ENCODE measurements around the gene C3orf80.
"Not testable (repeated sequence)": the region's sequence is repeated elsewhere in the genome, so short reads cannot be mapped to it uniquely, and the experiment has no call there.

The C3orf80 gene

DNA sequence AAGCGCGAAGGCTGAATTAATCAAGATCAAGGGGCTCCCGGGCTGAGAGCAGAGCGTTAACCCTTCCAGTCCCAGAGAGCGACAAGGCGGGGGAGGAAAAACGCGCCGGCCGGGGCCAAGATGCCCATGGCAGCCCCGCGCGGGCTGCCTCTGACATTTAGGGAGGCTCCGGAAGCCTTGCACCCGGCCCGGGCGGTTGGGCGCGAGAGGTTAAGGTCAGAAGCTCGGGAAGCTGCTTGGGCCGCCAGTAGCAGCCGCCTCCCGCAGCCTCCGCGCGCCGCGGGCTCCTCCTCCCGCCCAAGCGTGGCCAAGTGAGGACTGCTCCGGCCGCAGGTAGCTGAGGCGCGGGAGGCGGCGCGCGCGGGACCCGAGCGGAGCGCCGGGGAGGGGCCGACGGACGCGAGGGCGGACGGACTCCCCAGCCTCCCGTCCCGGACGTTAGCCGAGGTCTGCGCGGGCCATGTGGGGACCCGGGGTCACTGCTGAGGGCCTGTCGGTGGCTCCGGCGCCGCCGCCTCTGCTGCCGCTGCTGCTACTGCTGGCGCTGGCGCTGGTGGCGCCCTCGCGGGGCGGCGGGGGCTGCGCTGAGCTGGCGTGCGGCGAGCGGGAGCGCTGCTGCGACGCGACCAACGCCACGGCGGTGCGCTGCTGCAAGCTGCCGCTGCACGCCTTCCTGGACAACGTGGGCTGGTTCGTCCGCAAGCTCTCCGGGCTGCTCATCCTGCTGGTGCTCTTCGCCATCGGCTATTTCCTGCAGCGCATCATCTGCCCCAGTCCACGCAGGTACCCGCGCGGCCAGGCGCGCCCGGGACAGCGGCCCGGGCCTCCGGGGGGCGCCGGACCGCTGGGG is at the start of gene C3orf80:
C3orf80 (plus strand) TSS at position 247 of the 850 bp plus-strand sequence; CDS start at position 461, 214 bp downstream.
- DNase-seq (ENCODE audit: low read depth): no peak

DNA sequence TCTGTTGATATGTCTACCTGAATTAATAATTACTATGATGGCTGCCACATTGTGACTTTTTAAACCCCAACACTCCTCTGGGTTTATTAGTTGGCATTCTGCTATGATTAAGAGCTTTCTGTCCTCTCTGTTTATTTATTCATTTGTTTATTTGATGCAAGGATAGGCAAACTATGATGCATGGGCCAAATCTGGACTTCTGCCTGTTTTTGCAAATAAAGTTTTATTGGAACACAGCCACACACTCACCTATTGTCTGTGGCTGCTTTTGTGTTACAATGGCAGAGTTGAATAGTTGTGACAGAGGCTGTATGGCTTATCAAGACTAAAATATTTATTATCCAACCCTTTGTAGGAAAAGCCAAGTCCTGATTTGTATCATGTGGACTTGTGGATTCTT is 48.3 kb upstream of the C3orf80 start:
- no peak for DNase-seq (ENCODE audit: low read depth)

DNA sequence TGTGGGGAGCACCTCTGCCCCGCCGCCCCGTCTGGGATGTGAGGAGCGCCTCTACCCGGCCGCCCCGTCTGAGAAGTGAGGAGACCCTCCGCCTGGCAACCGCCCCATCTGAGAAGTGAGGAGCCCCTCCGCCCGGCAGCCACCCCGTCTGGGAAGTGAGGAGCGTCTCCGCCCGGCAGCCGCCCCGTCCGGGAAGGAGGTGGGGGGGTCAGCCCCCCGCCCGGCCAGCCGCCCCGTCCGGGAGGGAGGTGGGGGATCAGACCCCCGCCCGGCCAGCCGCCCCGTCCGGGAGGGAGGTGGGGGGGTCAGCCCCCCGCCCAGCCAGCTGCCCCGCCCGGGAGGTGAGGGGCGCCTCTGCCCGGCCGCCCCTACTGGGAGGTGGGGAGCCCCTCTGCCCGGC is 46.6 kb upstream of the C3orf80 start:
- DNase-seq (ENCODE audit: low read depth): not testable (repeated sequence)

DNA sequence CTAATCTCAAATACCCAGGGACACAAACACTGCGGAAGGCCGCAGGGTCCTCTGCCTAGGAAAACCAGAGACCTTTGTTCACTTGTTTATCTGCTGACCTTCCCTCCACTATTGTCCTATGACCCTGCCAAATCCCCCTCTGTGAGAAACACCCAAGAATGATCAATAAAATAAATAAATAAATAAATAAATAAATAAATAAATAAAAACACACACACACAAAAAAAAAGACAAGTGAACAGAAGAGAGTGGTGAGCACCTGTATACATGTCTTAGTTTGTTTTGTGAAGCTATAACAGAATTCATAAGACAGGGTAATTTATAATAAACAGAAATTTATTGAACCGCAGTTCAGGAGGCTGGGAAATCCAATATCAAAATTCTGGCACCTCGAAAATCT is 45.8 kb upstream of the C3orf80 start:
- DNase-seq (ENCODE audit: low read depth): not testable (repeated sequence)

DNA sequence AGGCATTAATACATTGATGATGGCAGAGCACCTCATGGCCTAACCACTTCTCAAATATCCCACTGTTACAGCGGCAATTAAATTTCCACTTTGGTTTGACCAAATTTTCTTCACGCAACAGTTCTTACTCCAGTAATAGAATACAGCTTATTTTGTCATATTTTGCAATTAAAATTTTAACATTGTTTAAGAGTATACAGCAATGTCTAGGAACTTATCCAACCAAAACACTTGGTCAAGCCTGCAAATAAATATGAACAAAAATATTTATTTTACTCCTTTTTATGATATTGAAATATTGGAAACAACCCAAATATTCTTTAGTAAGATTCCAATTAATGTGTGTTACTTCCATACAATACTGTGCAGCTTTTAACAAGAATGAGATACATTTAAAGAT is 45.3 kb upstream of the C3orf80 start:
- DNase-seq (ENCODE audit: low read depth): no peak

DNA sequence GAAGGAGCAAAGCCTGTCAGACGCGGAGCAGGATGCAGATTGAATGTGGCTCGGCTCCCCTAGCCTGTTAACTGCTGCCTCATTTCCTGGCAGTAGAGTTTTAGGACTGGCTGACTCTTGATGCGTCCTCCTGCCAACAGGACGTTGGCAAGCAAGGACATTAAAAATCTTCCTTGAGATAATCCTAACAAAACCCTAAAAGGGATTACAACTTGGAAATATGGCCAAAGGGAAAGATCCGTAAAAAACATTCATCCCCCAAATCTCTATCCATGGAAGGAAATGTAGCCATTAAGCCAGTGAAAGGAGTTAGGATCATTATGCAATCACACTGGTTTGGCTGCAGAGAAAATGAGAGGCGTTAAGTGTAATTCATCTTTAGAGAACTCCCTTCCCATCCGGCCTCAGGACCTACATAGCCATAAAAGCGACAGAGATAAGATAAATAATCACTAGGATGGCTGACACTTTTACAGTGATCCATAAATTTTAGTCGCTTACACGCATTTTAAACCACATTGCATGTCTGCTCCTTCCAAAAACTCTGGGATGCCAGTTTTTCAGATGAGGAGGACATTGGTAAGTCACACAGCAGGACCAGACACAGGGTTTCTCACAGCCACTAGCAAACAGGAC is 44.5 kb upstream of the C3orf80 start:
- DNase-seq (ENCODE audit: low read depth): no peak

GRCh38 chr3:160183345-160184076 is 41.7 kb upstream of the C3orf80 start:
- no peak for DNase-seq (ENCODE audit: low read depth)

DNA sequence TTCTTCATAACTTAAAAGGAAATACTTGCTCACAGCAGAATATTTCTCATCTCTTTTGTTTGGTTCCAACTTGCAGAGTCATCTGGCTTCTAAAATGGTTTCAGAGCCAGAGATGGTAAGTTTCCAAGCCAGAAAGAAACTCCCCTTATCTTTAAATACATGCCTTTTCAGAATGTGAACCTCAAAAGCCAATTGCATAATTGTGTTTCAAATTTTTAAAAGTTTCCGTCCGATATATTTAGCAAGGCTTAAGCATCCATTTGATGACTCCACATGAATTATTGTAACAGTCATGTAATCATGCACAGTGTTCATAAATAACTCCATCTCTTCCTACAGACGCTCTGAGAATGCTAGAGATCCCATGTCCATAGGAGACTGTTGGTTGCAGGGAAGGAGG is 40.6 kb upstream of the C3orf80 start:
- DNase-seq (ENCODE audit: low read depth): no peak

GRCh38 chr3:160185751-160186150 is 39.5 kb upstream of the C3orf80 start:
- no peak for DNase-seq (ENCODE audit: low read depth)

- DNase-seq (ENCODE audit: low read depth): no peak
Measured at GRCh38 chr3:160187288-160187687, 37.9 kb upstream of the C3orf80 start.

- no peak for DNase-seq (ENCODE audit: low read depth)
Measured at GRCh38 chr3:160192310-160193029, 32.8 kb upstream of the C3orf80 start.

GRCh38 chr3:160193644-160194192 is 31.5 kb upstream of the C3orf80 start:
- no peak for DNase-seq (ENCODE audit: low read depth)

DNA sequence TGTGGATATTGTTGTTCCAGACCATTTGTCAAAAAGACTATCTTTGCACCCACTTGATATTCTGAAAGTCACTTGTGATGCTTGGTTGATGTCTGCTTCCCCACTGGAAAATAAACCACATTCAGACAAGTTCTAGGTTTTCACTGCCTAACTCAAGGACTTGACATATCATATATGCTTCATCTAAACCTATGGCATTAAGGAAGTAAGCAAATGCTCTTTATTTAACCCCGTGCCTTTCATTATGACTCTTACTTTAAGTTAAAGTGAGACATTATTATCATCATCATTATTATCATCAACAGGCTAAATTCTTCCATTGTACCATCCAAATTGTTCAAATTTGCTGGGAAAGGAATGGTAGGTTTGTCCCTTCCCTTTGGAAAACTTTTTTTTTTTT is 30.8 kb upstream of the C3orf80 start:
- no peak for DNase-seq (ENCODE audit: low read depth)

DNA sequence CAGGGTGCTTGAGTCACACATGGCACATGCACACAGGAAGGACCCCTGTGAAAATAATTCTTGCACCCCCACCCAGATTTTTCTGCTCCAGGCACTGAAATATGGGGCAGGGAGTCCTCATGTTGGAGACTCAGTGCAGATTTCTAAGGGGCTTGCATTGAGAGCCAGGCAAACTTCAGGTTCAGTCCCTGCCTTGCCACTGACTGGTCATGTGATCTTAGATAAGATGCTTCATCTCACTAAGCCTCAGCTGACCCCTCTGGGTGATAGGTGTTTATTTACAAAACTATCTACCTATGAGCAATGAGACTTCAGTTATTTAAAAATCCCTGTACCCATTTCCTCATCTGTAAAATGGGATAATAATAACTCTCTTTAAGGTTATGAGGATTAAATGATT is 30.1 kb upstream of the C3orf80 start:
- DNase-seq (ENCODE audit: low read depth): no peak

- no peak for DNase-seq (ENCODE audit: low read depth)
Measured at GRCh38 chr3:160196511-160197104, 28.6 kb upstream of the C3orf80 start.

DNA sequence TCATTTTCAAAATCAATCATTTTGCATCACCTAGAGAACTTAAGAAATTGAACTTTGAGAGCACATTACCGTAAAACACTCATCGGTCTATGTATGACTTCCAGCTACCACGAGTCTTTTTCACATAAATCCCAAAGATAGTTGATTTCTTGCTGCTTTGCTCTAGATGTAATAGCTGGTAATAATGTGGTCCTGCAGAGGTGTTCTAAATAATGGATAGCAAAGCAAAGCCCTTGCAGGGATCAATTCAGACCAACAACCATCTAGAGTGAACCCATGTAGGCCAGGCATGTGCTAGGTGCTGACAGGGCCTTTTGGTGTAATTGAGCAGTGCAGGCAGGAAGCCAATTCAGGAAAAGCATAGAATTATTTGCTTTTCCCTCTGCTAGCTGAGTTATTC is 26.1 kb upstream of the C3orf80 start:
- no peak for DNase-seq (ENCODE audit: low read depth)

GRCh38 chr3:160200353-160200752 is 24.9 kb upstream of the C3orf80 start:
- no peak for DNase-seq (ENCODE audit: low read depth)

DNA sequence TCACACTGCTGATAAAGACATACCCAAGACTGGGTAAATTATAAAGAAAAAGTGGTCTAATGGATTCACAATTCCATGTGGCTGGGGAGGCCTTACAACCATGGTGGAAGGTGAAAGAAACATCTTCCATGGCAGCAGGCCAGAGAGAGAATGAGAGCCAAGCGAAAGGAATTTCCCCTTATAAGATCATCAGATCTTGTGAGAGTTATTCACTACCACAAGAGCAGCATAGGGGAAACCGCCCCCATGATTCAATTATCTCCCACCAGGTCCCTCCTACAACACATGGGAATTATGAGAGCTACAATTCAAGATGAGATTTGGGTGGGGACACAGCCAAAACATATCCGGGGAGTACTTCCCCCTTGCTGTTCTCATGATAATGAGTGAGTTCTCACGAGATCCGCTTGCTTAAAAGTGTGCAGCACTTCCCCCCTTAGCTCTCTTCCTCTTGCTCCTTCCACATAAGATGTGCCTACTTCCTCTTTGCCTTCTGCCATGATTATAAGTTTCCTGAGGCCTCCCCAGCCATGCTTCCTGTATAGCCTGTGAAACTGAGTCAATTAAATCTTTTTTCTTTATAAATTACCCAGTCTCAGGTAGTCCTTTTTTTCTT is 20.7 kb upstream of the C3orf80 start:
- peak; percentile 20 for DNase-seq (ENCODE audit: low read depth)

GRCh38 chr3:160205606-160206005 is 19.6 kb upstream of the C3orf80 start:
- DNase-seq (ENCODE audit: low read depth): no peak

GRCh38 chr3:160210341-160210740 is 14.9 kb upstream of the C3orf80 start:
- no peak for DNase-seq (ENCODE audit: low read depth)

DNA sequence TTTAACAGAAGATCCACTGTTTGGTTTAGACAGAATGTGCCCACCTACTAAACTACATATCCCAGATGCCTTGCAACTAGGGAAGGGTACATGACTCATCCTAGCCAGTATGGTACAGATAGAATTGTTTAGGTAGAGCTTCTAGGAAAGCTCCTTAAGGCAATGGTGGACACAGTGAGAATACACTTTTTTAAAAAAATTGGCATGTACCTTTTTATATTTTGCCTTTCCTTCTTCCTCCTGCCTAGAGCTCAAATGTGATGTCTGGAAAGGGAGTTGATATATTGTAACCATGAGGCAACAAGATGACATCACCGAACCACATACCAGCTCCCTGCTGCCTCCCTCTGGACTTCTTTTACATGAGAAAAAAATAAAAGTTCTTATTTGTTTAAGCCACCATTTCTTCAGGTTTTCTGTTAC is 14.4 kb upstream of the C3orf80 start:
- peak; percentile 23 for DNase-seq (ENCODE audit: low read depth)

Measured in non-pigmented ciliary epithelial cell (primary cell).